GM12891 (cell line): ENCODE results near the gene TIE1.

Experiments used
- PAX5 ChIP-seq: IDR thresholded peaks from 2 replicates; pipeline ENCODE4 v1.6.1; 2011; ENCODE audit warnings: low read length, moderate library complexity, mild to moderate bottlenecking; ENCODE audit not compliant: insufficient read depth, severe bottlenecking
- POLR2A ChIP-seq: IDR thresholded peaks from 2 replicates; pipeline ENCODE4 v1.6.1; 2011; ENCODE audit warnings: low read depth, low read length, control low read depth
- POLR2AphosphoS5 ChIP-seq: IDR thresholded peaks from 2 replicates; pipeline ENCODE4 v1.6.1; 2011; ENCODE audit warnings: low read depth, low read length, control low read depth
- SPI1 ChIP-seq: IDR thresholded peaks from 2 replicates; pipeline ENCODE4 v1.6.1; 2011; ENCODE audit warnings: low read depth, low read length, control low read depth
- TAF1 ChIP-seq: IDR thresholded peaks from 2 replicates; pipeline ENCODE4 v1.6.1; 2011; ENCODE audit warnings: low read depth, low read length, control low read depth

- TF ChIP-seq POLR2A (no peak), POLR2AphosphoS5 (no peak), TAF1 (no peak), SPI1 (no peak), PAX5 (no peak)
These were observed 59.8 kb downstream of the TIE1 start for GRCh38 chr1:43360616-43361015.
